HG02840 (cell line): ENCODE data around the gene LARP1.
"Not testable (repeated sequence)": the region's sequence is repeated elsewhere in the genome, so short reads cannot be mapped to it uniquely, and the experiment has no call there.

Experiments used
- ATAC-seq: cut with Tn5 transposase; IDR thresholded peaks from one replicate; pipeline ENCODE4 v1.9.1; 2021; ENCODE audit warnings: mild to moderate bottlenecking, moderate library complexity, moderate number of reproducible peaks; ENCODE audit not compliant: unreplicated experiment, low FRiP score

Gene LARP1

DNA sequence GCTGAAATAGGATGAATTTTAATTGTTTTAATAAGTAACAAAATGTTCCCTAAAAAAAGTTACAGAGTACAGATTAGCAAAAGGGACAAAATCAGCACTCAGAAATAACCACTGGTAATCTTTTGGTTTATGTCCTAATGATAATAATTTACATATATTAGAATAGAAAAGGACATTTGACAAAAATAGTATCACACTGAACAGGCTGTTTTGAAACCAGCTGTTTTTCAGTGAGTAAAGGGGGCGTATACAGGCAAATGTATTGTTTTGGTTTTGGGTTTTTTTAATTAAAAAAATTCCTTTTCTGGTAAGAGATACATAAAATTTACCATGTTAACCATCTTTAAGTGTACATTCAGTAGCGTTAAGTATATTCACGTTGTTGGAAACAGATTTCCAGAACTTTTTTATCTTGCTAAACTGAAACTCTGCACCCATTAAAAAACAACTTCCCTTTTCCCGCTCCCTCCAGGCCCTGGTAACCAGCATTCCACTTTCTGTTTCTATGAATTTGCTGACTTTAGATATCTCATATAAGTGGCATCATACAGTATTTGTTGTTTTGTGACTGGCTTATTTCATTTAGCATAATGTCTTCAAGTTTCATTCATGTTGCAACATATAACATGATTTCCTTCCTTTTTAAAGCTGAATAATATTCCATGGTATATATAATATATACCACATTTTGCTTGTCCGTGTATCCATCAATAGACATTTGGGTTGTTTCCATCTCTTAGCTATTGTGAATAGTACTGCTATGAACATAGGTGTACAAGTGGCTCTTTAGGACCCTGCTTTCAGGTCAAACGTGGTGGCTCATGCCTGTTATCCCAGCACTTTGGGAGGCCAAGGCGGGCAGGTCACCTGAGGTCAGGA, 20.6 kb upstream of the LARP1 start:
- no peak for ATAC-seq

DNA sequence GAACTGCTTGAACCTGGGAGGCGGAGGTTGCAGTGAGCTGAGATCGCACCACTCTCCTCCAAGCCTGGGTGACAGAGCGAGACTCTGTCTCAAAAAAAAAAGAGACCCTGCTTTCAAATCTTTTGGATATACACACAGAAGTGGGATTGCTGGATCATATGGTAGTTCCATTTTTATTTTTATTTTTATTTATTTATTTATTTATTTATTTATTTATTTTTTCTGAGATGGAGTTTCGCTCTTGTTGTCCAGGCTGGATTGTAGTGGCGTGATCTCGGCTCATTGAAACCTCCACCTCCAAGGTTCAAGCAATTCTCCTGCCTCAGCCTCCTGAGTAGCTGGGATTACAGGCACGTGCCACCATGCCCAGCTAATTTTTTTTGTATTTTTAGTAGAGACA, 19.8 kb upstream of the LARP1 start:
- ATAC-seq: not testable (repeated sequence)

DNA sequence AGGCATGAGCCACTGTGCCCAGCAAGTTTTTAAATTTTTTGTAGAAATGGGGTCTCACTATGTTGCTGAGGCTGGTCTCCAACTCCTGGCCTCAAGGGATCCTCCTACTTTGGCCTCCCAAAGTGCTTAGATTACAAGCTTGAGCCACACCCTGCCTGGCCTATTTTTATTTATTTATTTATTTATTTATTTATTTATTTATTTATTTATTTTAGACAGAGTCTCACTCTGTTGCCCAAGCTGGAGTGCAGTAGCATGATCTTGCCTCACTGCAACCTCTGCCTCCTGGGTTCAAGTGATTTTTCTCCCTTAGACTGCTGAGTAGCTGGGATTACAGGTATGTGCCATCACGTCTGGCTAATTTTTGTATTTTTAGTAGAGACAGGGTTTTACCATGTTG, 18.8 kb upstream of the LARP1 start:
- not testable (repeated sequence) for ATAC-seq

DNA sequence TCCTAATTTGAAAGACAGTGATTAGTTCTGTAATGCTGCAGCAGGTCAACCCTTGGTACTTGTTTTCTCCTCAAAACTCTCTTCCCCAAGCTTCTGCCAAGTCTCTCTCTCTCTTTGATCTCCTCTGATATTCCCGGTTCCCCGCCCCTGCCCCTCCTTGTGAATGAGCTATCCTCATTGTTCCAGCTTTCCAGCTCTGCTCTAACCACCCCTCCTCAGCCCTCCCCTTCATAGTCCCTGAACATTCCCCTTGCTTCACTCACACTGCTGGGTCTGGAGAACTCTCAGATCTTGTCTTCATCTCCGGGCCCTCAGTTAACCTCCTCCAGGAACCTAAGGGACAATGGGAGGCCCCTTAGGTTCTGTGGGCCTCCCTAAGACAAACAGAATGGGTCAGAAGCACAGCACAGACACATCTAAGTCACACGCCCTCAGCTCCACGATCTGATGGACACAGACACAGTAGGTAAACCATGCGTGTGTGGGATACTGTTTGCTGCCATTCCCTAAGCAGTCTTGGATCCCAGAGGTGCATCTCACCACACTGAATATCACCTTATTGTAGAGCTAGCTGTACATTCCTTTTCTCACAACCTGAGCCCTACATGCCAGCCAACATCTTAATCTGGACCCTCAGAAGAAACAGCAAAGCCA, 17.4 kb upstream of the LARP1 start:
- no peak for ATAC-seq

DNA sequence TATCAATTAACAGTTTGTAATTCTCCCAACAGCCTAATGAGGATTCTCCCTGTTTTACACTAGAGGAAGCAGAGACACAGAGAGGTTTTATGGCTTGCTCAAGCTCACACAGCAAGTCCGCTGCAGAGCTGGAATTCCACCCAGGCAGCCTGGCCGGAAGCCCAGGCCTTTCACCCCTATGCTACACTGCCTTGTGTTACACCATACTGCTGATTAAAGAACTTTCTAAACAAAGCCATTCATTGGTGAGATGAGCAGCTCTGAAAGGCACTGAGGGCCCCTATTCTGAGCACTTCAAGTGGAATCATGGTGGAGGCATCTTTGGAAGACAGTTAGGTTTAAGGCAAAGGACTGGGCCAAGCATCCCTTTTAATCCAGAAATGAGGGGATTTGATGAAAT, 14.7 kb upstream of the LARP1 start:
- ATAC-seq: no peak

DNA sequence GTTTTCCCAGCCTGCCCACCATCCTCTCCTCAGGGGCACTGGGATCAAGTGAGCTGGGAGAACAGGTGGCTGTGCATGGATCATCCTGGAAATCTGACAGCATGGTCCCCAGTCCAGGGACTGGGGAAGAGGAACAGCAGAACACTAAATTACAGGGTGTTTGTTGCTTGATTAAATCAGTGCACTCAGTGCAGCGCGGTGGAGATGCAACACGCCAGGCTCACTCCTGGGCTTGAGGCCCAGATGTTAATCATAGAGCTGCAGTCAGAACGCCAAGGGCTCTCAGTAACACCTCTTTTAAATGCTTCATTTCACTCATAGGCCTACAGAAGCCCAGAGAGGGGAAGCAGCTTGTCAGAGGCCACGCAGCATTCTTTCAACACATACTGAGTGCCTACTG, 14.2 kb upstream of the LARP1 start:
- no peak for ATAC-seq

DNA sequence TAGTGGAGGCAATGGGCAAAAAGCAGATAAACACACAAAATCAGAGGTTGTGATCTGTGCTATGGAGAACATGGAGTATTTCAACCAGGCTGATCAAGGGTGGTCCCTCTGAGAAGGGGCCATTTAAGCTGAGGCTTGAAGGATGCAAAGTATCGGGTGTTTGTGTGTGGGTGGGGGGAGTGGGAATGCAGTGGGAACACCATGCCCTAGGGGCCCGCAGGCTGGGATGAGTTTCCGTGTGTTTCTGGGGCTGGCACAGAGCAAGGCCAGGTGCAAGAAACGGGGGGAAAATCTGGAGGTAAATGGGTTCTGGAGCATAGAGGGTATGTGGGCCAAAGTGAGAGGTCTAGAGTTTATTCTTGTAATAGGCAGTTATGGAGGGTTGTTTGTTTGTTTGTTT, 13.8 kb upstream of the LARP1 start:
- ATAC-seq: no peak

DNA sequence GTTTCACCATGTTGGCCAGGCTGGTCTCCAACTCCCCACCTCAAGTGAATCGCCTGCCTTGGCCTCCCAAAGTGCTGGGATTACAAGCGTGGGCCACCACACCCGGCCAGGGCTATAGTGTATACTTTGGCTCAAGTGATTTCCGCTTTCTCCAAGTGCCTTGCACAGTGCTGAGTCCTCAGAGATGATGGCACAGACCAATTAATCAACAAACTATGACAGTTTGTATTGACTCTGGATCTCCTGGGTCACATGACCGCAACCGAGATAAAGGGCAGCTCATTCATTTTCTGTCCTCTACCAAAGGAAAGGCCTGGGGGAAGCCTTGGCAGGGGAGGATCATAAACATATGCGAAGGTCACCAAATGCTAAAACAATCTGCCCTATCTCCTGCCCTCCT, 11.4 kb upstream of the LARP1 start:
- ATAC-seq: no peak

DNA sequence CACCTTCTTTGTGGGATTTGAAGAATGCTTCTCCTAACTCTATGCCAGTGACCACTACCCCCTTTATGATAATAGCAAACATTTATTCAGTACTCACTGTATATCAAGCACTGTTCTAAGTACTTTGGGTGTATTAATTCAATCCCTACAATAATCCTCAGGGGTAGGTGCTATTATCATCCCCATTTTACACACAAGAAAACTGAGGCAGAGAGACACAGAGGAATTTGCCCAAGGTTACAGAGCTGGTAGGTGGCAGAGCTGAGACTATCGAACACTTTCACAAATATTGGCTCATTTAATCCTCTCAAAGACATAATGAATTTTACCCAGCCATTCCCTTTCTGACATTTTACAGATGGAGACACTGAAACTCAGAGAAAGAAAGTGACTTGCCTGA, 9.8 kb upstream of the LARP1 start:
- ATAC-seq: no peak

DNA sequence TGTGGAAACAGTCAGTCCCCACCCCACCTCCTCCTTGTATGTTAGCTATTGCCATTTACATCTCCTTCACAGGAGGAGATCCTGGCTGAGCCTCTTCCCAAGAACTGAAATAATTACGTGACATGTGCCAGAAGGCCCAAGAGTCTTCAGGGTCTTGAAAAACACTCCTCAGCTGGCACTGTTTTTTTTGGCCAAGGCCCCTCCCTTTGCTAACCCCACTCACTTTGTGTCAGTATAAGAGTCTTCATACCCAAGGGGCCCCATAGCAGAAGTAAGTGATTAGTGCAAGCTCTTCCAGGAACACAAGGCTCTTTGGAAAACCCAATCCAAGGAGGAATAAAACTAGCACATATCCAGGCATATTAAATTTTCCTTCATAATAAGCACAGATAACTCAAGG, 5.7 kb upstream of the LARP1 start:
- no peak for ATAC-seq

DNA sequence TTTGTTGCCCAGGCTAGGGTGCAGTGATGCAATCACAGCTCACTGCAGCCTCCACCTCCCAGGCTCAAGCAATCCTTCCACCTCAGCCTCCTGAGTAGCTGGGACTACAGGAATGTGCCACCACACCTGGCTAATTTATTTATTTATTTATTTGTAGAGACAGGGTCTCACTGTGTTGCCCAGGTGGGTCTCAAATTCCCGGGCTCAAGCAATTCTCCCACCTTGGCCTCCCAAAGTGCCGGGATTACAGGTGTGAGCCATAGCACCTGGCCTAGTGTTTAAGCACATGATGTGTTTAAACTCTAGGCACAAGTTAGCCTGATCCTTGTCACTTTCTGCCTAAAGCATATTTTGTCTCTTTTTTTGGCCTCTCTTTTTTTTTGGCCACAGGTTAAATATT, 4.5 kb upstream of the LARP1 start:
- ATAC-seq: not testable (repeated sequence)

DNA sequence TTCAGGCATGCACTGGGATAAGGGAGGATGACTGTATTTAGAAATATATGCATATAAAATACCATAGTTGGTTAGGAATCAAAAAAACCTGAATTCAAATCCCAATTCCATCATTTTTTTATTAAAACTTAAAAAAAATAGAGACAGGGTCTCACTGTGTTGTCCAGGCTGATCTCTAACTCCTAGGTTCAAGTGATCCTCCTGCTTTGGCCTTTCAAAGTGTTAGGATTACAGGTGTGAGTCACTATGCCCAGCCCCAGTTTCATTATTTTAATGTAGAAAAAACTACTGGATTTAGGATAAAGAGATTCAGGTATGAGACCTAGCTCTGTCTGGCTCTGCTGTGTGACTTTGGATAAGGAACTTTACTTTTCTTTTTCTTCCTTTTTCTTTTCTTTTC, 3.3 kb upstream of the LARP1 start:
- ATAC-seq: no peak

DNA sequence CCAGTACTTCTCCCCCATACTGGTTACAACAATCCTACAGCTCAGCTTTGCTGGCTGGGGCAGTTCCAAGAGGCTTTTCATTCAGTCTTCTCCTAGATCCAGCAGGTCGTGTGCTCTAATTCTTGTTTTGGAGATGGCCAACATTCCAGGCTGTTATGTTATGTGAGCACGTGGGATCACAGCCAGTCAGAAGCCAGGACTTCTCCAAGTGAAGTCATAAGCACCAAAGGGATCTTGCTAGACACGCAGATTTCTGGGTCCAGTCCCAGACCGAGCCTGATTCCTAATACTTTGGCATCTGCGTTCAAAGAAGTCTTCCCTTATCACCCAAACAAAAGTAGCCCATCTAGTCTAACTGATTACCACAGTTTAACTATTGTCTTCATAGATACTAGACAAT, 1.4 kb upstream of the LARP1 start:
- no peak for ATAC-seq

DNA sequence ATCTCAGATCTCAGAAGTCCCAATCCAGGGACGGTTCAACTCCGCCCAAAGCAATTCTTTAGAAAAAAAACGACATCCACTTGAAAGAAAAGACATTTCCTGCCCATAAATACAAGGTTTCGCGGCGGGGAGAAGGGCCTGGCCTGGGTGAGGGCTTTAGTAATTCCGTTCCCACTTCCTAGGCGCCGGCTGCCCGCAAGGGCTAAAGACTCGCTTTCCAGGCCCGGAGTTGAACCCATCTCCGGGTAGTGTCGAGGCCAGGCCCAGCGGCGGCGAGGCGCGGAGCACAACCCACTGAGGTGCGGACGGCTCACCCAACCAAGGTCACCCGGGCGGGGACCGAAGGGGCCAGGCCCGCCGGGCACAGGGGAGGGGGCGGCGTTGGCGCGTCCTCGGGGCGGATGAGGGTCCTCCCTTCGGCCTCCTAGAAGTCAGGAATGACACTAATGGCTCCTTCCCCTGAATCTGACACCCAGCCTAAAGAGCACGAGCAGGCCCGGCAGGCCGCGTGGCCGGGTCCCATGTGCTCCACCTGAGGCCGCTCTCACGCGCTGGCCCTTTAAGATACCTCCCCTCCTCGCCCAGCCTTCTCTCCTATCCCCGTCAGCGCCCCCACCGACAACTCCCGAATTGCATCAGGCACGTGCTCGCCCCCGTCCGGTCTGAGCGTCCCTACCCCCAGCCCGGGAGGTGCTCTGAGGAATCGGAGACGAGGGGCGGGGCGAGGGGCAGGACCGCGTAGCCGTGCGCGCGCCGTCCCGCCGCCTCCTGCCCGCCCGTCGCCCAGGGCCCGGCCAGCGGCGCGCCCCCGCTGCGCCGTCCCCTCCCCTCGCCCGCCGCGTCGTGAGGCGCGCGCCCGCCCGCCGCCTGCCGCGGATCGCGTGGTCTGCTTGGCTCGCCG, 467 bp upstream of the LARP1 start:
- ATAC-seq: peak; percentile 87

DNA sequence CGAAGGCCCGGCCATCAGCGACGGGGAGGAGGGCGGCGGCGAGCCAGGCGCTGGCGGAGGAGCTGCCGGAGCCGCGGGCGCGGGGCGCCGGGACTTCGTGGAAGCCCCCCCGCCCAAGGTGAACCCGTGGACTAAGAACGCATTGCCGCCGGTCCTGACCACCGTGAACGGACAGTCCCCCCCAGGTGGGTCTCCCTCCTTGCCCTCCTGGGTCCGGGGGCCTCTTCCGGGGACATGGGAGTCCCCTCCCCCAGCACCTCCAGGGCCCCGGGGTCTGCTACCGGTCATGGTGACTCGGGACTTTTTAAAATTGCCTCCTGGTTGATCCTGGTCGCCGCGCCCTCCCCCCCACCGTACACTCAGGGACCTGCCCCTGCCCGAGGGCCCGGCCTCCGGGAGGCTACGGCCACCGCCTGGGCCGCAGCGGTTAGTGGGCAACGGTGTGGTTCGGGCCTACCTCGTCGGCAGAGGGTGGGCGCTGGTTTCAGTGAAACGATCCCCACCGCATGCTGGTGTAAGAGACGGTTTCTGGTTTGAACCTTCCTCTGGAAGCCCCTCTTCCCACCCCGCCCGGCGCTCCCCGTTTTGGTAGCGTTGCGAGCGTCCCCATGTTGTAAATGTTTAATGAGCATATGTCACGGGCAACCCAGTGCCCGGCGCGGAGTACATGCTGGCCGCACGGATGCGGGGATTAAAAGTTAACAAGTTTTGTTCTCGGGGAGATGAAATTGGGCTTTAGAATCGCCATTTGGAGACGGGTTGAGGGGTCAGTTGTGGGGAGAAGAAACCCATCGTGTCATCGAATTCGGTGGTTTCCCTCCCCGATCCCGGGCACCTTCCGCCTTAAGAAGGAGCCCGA, 1.1 kb downstream of the LARP1 start:
- ATAC-seq: no peak

DNA sequence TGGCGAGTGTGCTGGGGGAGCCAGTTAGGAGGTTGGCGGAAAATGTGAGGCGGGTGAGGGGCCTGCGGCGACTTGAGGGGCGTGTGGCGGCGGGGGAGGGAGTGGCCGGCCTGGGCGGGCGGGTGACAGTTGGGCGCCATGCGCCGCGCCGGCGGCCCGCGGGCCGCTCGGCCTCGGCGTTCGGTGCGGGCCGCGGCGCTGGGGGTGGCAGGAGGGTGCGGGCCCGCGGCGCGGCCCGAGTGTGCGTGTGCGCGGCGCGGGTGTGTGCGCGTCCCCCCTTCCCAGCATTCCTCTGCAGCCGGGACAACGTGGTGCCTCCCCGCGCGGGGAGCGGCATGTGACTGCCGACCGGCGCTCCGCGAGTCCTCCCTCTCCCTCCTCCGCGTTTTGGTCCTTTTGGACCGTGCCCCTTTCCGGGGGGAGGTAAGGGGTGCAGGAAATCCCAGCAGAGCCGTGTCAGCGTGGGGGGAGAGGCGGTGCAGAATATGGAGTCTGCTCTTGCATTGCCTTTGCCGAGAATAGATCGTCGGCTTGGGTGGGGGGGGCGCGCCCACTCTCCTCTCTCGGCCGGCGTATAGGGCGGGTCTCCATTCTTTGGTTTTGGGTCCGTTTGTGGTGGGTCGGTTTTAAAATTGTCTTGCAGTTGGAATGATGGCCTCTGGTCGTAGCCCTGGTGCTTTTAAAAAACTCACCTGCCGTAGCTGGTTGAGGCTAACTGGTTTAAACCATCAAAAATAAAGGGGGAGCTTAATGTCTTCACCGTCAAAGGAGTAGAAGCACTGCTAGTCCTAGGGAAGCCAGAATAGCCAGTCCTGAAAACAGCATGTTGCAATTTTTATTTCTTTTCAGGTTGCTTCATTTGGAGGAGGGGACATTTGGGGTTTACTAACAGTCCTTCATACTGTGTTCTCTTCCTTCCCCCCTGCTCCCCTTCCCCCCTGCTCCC, 2.0 kb downstream of the LARP1 start:
- no peak for ATAC-seq

DNA sequence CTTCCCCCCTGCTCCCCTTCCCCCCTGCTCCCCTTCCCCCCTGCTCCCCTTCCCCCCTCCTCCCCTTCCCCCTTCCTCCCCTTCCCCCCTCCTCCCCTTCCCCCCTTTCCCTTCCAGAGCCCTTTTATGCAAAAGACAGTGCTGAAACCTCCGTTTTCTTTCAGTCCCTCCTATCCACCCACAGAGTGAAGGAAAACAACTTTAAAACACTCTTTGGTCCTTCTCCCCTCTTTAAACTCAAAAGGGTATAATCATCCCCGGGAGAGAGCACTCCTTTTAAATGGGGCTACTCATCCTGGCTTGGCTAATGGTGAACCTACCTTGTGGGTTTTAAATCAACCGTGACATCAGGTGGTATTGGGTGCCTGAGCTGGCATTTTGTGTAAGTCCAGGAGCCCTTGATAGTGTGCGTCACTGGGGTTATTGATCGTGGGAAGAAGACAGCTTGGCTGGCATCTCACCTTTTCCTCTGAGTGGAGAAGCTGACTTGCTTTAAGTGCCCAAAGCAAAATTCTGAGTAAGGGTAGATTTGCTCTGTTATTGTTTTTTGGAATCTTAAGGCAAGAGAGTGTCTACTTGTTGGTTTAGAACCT, 2.7 kb downstream of the LARP1 start:
- no peak for ATAC-seq

DNA sequence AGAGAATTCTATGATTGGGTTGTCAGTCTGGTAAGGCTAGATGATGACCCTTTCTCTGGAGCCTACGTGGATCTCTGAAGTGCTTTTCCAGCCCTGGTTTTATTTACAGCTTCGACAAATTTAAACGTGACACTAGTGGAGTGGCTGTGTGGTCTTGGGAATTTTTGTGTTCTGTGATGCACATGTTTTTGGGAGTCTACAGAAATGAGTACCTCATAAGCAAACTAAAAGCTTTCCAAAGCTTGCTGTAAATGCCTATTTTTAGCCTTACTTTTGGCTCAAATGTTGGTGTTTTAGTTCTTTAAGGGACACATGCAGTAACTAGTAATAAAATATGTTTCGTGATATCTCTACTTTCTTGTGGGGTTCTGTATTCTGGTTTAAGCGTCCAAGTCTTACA, 3.3 kb downstream of the LARP1 start:
- no peak for ATAC-seq

DNA sequence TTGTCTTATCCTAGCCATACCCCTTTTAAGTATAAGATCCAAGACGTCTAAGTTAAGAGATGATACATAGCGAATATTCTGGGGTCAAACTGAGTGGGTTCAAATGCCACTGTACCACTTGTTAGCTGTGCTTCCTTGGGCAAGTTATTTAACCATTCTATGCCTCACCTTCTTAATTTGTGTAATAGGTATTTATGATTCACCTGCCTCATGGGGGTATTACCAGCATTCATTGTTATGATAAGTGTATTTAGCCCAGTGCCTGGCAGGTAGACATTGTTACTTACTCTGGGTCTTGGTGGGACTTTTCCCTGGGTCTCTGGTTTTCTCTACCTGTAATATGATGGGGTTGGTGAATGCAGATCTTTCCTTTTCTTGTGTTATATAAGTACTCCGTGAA, 3.8 kb downstream of the LARP1 start:
- no peak for ATAC-seq
